Caki2 (cell line): ENCODE results near the gene CPB1. TPM values are rescaled to one million over a fixed set of nuclear protein-coding genes. Genes with fewer than 3 reads are reported as not detected.
A peak's percentile ranks its signal among the peaks of the same experiment; 100 is the strongest.

Source experiments
- DNase-seq: peaks from one replicate; pipeline ENCODE4 v3.0.0-alpha.2; 2015; ENCODE audit warnings: low read depth
- in situ Hi-C: cut with HindIII; loops from 2 replicates; pipeline ENCODE4 v1.10.0; 2016; ENCODE audit warnings: low sequenced_read_pairs, low pct_unique_long_range_greater_than_20kb, mixed read lengths
- total RNA-seq: library from RNA; depleted of rRNA; stranded (reverse); fragments of >200 nt; shearing (Covaris generic); gene quantifications from 2 replicates; pipeline ENCODE4 v1.2.3, GENCODE V29; 2014; ENCODE audit warnings: low replicate concordance

The CPB1 gene
- total RNA-seq, 1 experiment from 2014 or later: not detected

DNA sequence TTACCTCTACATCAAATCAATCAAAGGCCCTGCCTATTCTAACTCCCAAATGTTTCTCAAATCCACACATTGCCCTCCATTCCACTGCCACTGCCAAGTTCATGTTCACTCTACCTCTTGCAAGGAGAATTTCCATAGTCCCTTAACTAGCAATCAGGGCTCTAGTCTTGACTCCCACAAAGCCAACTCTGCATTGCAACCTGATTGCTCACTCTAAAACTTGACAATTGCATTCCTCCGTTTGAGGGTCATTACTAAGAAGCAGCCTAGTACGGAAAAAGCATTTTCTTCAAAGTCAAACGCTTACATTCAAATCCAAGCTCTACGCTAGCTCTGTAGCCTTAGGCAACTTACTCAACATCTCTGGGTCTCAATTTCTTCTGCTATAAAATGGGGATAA, 38.6 kb downstream of the CPB1 start:
- no peak for DNase-seq
- in situ Hi-C loops: no loop called here

DNA sequence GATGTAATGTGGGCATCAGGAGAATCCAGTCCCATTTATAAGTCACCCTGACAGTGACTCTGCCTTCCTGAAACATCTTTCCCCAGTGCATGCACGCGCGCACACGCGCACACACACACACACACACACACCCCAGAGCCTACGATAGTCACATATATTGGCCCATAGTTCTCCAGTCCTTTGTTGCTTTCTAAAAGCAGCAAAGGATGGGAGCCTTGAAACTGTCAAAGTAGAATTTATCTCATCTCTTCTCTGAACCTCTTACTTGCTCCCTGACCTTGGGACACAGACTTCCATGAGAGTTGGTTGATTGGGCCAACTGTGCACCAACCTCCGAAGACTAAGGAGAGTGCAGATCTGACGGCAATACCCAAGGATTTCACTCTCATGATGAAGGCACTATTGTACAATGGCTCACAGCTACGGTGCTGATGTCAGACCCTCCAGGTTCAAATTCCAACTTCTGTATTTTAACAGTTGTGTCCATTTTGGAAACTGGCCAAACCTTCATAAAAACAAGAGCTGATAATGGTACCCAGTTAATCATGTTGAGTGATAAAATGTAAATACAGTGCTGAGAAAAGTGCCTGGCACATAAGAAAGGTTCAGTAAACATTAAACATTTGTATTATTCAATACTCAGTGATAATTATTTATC, 45.8 kb downstream of the CPB1 start:
- no peak for DNase-seq
- in situ Hi-C loops: no loop called here

DNA sequence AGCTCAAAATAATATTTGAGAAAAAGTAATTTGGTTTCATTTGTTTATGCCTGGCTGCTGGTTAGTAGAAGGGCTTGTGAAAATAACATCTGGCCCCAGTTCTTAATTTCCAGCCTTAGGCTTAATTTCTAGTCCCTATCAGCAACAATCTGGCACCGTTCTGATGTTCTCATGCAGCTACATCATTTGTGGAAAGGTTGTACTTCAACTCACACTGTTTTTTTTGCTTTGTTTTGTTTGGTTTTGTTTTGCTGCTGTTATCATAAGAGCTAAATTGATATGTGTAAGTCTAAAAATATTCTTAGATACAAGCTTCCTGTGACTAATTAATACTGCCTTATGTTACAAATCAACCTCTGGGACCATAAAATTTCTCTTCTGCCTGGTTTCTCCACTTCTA, 46.4 kb downstream of the CPB1 start:
- DNase-seq: no peak
- in situ Hi-C loops: no loop called here

DNA sequence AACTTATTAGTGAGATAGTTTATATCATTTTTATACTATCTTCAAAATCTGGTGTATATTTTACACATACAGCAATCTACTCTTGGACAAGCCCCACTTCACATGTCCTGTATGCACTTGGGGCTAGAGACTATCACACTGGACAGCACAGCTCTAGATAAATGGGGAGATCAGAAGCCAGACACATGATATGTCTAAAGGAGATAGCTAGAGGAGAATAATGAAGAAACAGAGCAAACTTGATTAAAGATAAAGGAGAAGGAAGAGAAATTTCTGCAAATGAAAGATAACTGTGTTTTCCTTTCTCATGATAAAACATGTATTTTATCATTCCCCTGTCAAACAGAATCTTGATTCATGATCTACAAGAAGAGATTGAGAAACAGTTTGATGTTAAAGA, 50.5 kb downstream of the CPB1 start:
- DNase-seq: no peak
- in situ Hi-C loops: no loop called here

DNA sequence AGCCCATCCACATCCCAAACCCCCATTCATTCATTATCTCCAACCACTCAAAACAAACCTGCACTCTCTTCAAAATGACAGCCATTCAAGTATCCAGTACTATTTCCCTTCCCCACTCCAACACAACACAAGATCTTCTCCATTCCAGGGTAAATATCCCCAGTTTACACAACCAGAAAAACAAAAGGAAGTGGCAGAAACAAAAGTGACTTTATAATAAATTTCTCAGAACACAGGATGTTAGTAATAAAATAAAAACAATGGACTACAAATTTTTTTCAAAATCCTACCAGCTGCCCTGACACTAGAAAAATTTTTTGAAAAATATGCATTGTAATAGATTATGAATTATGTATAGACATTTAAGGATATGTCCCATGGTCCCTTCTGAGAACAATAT, 51.6 kb downstream of the CPB1 start:
- in situ Hi-C loops: no loop called here
- no peak for DNase-seq

DNA sequence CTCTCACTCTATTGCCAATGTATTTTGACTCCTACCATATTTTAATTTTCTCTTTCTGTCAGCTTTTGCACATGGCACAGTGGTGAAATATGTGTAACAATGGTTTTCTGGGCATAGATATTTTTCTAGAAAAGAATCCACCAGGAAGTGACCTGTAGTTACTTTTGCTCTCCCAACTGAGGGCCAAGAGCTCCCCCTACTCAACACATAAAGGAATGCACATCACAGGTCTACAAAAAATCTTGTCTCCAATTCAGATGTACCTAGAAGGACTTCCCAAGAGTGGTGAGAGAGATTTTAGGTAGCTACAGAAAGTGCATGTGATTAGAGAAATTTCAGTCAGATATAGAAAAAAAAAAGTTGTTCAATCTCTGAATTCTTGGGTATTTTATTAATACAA, 53.1 kb downstream of the CPB1 start:
- DNase-seq: peak; percentile 5

DNA sequence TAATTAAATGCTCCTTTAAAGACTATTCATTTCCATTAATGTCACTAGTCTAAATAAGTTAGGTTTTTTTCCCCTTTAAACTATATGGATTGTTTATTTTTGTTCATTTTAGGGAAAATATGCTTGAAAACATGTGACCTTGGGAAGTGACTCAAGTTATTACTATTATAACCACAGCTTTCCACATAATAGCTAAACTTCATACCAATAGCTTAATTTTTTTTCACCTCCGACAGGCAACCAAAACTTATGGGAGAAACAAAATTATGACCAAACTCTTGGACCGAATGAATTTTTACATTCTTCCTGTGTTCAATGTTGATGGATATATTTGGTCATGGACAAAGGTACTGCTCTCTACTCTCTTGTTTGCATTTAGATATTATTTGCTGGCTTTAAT, 53.7 kb downstream of the CPB1 start:
- in situ Hi-C loops: no loop called here
- no peak for DNase-seq

More for the DNA sequence above, 53.1 kb downstream of the CPB1 start:
- in situ Hi-C loops: no loop called here

DNA sequence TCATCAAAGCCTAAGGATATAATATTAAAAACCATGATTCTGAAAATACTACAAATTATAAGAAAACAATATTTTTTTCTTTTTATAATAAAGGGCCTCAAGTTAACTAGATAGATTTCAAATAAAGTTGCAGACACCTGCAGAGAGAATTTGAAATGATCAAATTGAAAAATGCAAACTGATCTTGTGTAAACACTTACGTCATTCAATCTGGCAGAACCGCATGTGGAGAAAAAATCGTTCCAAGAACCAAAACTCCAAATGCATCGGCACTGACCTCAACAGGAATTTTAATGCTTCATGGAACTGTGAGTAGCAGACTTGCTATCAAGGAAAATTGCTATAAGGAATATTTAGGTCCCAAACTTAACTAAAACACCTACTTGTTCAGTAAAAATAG, 54.7 kb downstream of the CPB1 start:
- in situ Hi-C loops: no loop called here
- DNase-seq: no peak

DNA sequence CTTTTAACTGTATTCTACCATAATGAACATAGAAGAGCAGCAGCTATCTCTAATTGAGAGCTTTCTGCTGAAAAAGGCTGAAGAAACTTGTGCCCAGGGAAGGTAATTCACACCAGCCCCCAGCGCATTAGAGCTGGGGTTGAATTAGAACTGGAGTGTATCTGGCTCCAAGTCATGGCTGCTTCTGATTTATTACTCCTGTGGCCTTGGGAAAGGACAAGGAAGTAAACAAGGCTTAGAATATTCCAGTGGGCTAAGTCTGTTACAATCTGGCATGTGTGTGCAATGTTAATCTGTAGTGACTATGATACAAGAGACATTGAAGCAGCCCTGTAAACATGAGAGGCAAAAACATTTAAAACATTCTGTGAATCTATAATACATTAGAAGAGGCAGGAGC, 55.6 kb downstream of the CPB1 start:
- in situ Hi-C loops: no loop called here
- DNase-seq: no peak

DNA sequence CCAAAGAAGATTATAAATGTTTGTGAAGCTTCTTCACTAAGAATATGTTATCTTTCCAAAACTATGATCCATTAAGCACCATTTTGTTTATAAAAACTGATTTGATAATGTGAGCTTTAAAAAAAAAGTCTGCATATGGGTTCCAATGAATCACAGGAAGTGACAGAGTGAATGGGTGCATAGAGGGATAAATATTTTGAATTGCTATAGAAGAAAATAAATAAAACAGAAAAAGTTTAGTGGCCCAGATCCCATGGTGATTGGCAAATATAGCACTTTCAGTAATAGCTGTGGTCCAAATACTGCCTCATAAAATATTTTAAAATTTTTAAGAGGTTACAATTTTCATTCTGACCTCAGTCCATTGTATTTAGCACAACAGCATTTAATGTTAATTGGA, 56.6 kb downstream of the CPB1 start:
- in situ Hi-C loops: no loop called here
- DNase-seq: no peak

DNA sequence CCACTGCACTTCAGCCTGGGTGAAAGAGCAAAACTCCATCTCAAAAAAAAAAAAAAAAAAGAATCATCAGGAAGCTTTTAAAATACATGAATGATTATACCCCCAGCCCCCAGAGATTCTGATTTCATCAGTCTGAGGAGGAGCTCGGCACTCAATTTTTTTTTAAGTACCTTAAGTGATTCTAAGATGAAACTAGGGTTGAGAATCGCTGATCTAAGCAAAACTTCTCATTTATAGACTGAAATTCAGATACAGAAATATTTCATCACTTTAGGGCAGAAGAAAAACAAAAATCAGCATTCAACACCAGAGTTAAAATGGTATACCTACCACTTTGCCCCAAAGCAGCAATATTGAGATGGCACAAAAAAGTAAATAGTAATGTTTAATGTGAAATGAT, 62.2 kb downstream of the CPB1 start:
- no peak for DNase-seq
- in situ Hi-C loops: no loop called here

DNA sequence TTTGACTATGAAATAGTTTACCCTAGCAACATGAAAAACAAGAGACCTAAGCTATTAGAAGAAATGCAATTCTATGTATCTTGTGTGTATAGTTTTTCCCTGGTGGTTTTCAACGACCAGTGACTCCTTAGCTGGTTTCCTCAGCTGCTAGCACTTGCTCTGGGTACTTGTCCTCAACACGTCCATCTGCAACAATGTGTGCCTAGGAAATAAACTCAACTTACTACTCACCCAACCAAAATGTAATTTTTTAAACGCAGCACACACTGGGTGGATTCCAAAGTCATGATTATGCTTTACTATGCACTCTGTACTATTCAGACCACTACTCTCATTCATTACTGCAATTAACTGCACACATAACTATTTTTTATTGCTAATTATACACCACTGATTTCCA, 68.5 kb downstream of the CPB1 start:
- in situ Hi-C loops: no loop called here
- DNase-seq: no peak

DNA sequence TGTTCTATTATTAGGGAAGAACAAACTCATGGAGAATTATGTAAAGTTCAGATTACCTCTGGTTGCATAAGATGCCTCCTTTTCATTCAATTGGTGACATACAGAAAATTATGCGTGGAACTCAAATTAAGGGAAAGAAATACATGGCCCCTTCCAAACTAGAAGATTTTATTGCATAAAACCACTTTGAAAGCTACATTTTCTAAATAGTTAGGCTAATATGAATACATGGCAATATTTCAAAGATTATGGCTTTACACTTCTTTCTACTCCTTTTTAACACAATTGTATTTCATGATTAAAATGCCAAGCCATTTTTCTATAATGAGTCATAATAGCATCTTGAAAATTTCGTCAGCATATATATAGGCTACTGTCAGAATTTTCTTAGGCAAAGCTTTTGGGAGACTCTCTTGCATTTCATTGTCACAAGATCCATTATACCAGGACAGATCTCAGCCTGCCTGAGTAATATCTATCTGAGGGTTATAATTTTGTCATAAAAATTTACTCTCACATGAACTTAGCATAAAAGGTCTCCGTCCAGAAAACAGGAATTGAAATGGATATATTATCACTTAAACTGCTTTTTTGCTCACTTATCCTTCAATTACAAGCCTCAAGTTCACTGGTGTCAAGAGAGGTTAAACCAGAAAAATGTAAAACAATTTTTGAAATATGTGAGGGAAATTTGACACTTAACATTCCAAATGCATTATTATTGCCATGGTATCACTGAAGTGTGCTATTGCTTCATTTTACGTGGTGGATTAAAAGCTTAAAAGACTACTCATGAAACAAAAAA, 74.6 kb downstream of the CPB1 start:
- no peak for DNase-seq

DNA sequence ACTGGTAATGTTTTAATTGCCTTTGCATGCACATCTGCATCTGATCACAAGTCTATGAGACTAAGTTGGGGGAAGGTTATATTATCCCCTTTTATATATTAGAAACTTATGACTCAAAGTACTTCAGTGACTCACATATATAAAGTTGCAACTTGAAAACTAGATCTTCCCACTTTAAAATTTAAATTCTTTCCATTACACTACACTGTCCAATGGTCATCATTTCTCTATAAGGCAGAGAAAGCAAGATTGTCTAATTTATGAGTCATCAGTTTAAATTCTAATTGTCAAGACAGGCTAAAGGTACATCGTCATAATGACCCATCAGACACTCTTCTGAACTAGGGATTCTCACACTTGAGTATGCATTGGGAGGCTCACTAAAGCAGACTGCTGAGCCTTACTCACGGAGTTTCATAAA, 75.4 kb downstream of the CPB1 start:
- no peak for DNase-seq

More for the DNA sequence above, 74.6 kb downstream of the CPB1 start:
- in situ Hi-C loops: no loop called here

DNA sequence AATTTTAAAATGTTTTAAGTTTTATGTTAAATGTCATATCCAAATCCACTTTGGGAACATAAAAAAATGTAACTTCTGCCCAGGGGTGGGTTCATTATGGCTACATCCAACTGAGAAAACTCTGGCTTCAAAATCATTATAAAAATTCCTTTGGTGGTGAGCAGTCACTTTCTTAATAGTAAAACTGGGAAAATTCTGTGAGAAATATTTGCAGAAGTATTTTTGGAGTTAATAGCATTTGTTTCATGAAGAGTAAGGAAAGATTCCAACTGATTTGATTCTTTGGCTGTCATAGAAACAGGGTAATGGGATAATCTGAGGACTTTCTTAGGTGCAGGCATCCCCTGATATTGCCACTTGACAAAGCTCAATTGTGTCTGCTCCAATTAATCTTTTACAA, 76.3 kb downstream of the CPB1 start:
- in situ Hi-C loops: no loop called here
- DNase-seq: no peak

More for the DNA sequence above, 75.4 kb downstream of the CPB1 start:
- in situ Hi-C loops: no loop called here

DNA sequence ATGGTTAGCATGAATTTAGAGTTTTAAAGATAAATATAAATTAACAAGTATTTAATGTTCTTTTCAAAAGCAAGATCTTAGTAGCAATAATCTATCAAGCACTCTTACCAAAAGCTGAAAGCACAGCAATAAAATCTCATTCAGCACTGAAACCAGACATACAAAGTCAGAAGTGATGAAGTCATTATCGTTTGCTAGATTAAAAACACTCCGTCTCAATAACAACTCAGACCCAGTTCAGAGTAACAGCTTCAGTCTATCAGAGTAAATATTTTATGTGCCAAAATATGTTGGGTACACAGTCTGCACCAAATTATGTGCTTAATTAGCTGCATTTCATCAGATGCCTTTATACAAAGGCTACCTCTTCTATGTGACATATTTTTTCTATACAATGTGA, 79.1 kb downstream of the CPB1 start:
- no peak for DNase-seq
- in situ Hi-C loops: no loop called here
